Body of pancreas (tissue), 4 donors: ENCODE results near the gene PRM1.

Experiments
- POLR2A ChIP-seq, 3 donors: fragments of 450-650 bp; IDR thresholded peaks; one replicate each; pipeline ENCODE4 v1.6.1; 2016; ENCODE audit warnings: antibody characterized with exemption in 3 of 3, mild to moderate bottlenecking in 2 of 3
- TF ChIP-seq, protein P1 (sequence below), 7 experiments: fragments of 450-650 bp in 4 of 7; fragments of 200-600 bp in 3 of 7; sonication (generic) in 3 of 7; IDR thresholded peaks; one replicate each; pipeline ENCODE4 v1.5.1; 2016 to 2019; ENCODE audit warnings: antibody characterized with exemption in 7 of 7

DNA sequence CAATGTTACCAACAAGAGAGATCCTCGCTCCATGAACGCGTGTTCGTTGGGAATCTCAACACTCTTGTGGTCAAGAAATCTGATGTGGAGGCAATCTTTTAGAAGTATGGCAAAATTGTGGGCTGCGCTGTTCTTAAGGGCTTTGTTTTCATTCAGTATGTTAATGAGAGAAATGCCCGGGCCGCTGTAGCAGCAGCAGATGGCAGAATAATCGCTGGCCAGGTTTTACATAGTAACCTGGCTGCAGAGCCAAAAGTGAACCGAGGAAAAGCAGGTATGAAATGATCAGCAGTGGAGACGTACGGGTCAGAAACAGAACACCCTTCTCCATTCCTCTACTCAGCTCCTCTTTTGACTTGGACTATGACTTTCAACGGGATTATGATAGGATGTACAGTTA lies 38.5 kb downstream of the PRM1 start:
- TF ChIP-seq, protein P1, sequence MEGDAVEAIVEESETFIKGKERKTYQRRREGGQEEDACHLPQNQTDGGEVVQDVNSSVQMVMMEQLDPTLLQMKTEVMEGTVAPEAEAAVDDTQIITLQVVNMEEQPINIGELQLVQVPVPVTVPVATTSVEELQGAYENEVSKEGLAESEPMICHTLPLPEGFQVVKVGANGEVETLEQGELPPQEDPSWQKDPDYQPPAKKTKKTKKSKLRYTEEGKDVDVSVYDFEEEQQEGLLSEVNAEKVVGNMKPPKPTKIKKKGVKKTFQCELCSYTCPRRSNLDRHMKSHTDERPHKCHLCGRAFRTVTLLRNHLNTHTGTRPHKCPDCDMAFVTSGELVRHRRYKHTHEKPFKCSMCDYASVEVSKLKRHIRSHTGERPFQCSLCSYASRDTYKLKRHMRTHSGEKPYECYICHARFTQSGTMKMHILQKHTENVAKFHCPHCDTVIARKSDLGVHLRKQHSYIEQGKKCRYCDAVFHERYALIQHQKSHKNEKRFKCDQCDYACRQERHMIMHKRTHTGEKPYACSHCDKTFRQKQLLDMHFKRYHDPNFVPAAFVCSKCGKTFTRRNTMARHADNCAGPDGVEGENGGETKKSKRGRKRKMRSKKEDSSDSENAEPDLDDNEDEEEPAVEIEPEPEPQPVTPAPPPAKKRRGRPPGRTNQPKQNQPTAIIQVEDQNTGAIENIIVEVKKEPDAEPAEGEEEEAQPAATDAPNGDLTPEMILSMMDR (IDR thresholded peaks at IDR 0.05): no peak
- TF ChIP-seq POLR2A (IDR thresholded peaks at IDR 0.05): no peak
